HG03521 (cell line): ENCODE measurements around the gene DOCK1.

Experiments used
- ATAC-seq: cut with Tn5 transposase; IDR thresholded peaks from one replicate; pipeline ENCODE4 v1.9.1; 2021; ENCODE audit warnings: mild to moderate bottlenecking, moderate library complexity; ENCODE audit not compliant: unreplicated experiment

Gene DOCK1

GRCh38 chr10:126948355-126949160 lies 43.3 kb downstream of the DOCK1 start:
- ATAC-seq: no peak

- no peak for ATAC-seq
Observed at GRCh38 chr10:126949161-126949503, 43.9 kb downstream of the DOCK1 start.

GRCh38 chr10:126950401-126951105 lies 45.3 kb downstream of the DOCK1 start:
- no peak for ATAC-seq

GRCh38 chr10:126953886-126954285 lies 48.7 kb downstream of the DOCK1 start:
- no peak for ATAC-seq

GRCh38 chr10:126955396-126955795 lies 50.2 kb downstream of the DOCK1 start:
- ATAC-seq: no peak

- ATAC-seq: no peak
Observed at GRCh38 chr10:126955934-126956711, 50.9 kb downstream of the DOCK1 start.

GRCh38 chr10:126956712-126957108 lies 51.5 kb downstream of the DOCK1 start:
- ATAC-seq: no peak

- ATAC-seq: no peak
Observed at GRCh38 chr10:126957111-126957510, 51.9 kb downstream of the DOCK1 start.

- no peak for ATAC-seq
Observed at GRCh38 chr10:126959431-126959830, 54.2 kb downstream of the DOCK1 start.

- ATAC-seq: no peak
Observed at GRCh38 chr10:126959906-126960685, 54.9 kb downstream of the DOCK1 start.

- no peak for ATAC-seq
Observed at GRCh38 chr10:126963354-126963753, 58.1 kb downstream of the DOCK1 start.

GRCh38 chr10:126964190-126964589 lies 59.0 kb downstream of the DOCK1 start:
- no peak for ATAC-seq

GRCh38 chr10:126966938-126967337 lies 61.7 kb downstream of the DOCK1 start:
- ATAC-seq: no peak

- ATAC-seq: no peak
Observed at GRCh38 chr10:126969310-126969709, 64.1 kb downstream of the DOCK1 start.

- ATAC-seq: no peak
Observed at GRCh38 chr10:126972635-126973414, 67.6 kb downstream of the DOCK1 start.

- ATAC-seq: no peak
Observed at GRCh38 chr10:126975221-126975620, 70.0 kb downstream of the DOCK1 start.

GRCh38 chr10:126977216-126977615 lies 72.0 kb downstream of the DOCK1 start:
- ATAC-seq: no peak

- no peak for ATAC-seq
Observed at GRCh38 chr10:126979311-126979710, 74.1 kb downstream of the DOCK1 start.

- ATAC-seq: no peak
Observed at GRCh38 chr10:126993208-126993607, 88.0 kb downstream of the DOCK1 start.
